VCaP (cell line): ENCODE data around the gene RASA3.

Source experiments
- H3K27ac ChIP-seq: fragments of 450-650 bp; 2 replicates; pipeline ENCODE4 v1.5.1; 2017
- CTCF ChIP-seq: fragments of 450-650 bp; conservative IDR thresholded peaks from 2 replicates; pipeline ENCODE4 v1.5.1; 2017; ENCODE audit warnings: mild to moderate bottlenecking, moderate library complexity

Gene RASA3

GRCh38 chr13:113998781-113999617 is 133.4 kb downstream of the RASA3 start:
- no peak overlapping the region for H3K27ac ChIP-seq
- no peak for TF ChIP-seq CTCF

- no peak overlapping the region for H3K27ac ChIP-seq
- no peak for TF ChIP-seq CTCF
Measured at GRCh38 chr13:113997845-113998751, 134.3 kb downstream of the RASA3 start.

- no peak overlapping the region for H3K27ac ChIP-seq
- TF ChIP-seq CTCF = no peak
Measured at GRCh38 chr13:113996912-113997745, 135.3 kb downstream of the RASA3 start.

GRCh38 chr13:113996081-113996911 is 136.1 kb downstream of the RASA3 start:
- H3K27ac ChIP-seq = no peak overlapping the region
- TF ChIP-seq CTCF = no peak

GRCh38 chr13:113995051-113995601 is 137.3 kb downstream of the RASA3 start:
- H3K27ac ChIP-seq = no peak overlapping the region
- no peak for TF ChIP-seq CTCF

GRCh38 chr13:113992276-113993005 is 140.0 kb downstream of the RASA3 start:
- TF ChIP-seq CTCF = no peak
- peak overlapping the region; percentile 41 for H3K27ac ChIP-seq
